ENCODE results near the gene HIVEP3.
"Not testable (repeated sequence)": the region's sequence is repeated elsewhere in the genome, so short reads cannot be mapped to it uniquely, and the experiment has no call there.

The HIVEP3 gene

DNA sequence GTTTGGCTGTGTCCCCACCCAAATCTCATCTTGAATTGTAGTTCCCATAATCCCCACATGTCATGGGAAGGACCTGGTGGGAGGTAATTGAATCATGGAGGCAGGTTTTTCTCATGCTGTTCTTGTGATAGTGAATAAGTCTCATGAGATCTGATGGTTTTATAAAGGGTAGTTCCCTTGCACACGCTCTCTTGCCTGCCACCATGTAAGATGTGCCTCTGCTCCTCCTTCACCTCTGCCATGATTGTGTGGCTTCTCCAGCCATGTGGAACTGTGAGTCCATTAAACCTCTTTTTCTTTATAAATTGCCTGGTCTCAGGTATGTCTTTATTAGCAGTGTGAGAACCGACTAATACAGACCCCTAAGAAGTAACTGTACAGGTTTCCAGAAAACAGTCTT is 2.5 kb upstream of the HIVEP3 start:
- DNase-seq (ENCODE audit: low read depth in 1 of 2, low spot score in 1 of 2) = not testable (repeated sequence)

DNA sequence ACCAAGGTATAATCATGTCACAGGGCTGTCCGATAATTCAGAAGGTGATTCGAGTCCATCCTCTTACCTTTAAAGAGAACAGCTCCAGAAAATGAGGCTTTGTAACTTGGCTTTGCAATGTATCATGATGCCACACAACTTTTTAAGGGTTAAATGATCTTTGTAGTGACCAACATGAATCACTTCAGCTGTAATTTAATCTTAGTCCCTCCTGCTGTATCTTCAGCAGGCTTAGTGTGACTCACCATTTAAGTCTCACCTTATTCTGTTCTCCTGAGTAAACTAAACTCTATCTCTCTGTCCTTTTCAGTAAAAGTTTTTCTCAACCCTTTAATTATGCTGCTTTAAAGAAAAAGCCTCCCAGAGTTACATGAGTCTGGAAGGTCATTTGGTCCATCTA is 1.9 kb upstream of the HIVEP3 start:
- no peak for DNase-seq (ENCODE audit: low read depth in 1 of 2, low spot score in 1 of 2)

DNA sequence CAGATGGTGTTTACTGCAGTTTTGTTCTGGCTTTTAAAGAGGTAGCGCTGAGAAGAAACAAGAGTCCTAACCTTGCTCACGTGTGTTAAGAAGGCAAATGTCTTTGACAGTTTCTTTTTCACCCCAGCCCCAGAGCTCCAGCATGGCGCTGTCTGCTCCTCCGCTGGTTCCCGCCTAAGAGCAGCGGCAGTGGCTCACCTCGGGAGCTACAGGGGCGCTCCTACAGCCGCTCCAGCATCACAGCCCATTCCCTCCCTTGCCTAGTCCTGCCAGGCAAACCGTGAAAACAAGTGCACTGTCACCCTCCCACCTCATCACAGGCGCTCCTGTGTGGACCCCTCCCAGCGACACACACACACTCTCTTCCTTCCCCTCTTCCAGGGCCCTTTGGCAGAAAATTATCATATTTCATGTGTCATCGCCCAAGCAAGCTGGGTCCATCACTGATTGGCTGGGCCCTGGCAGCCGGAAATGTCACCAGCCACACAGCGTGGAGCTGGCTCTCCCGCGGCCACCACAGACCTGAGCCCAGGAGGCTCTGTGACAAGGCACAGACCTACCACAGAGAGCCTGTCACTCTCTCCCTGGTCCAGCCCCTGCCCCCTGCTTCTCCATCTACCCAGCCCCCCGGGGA is 1.2 kb upstream of the HIVEP3 start:
- peak; percentile 53 to 57 for DNase-seq (ENCODE audit: low read depth in 1 of 2, low spot score in 1 of 2)

DNA sequence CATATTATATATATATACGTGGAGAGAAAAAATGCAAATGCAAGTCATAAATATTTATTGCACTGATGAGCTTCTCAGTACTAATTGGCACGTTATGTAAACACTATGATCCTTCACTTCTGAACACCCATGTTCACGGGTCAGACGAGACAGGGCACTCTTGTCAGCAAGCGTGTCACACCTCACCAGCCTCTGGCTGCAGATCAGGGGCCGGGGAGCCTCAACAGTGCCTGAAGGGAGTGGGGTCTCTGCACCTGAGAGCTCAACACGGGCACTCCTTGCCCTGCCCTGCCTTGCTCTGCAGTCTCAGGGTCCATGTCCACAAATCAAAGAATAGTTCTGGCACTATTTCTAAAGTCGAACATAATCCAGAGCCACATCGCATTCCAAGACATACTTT is 409 bp upstream of the HIVEP3 start:
- DNase-seq (ENCODE audit: low read depth in 1 of 2, low spot score in 1 of 2) = no peak

DNA sequence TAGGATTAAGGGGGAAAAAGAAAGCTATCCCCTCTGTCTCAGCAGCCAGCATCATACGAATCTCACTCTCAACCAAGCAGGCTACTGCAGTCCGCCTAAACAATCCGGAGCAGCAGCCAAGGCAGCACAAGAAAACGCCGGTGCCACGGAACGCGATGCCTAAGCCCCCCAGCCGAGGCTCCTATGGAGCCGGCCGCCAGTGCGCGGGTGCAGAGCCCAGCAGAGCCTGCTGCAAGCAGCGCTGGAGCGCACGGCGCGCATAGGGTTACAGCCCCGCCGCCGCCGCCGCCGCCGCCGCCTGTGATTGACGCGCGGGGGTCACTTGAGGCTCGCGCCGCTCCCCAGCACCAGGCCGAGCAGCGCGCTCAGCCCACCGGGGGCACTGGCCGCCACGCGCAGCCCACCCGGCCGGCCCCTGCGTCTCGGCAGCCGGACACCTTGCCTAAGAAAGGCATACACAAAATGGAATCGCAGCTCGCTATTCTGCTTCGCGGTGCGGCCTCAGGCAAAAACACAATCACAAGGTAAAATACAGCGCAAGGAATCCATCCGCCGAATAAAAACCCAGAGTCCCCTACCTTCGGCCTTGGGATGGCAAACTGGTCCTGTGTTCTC is 780 bp downstream of the HIVEP3 start:
- DNase-seq (ENCODE audit: low read depth in 1 of 2, low spot score in 1 of 2) = peak in 1 of 2 donors; percentile 14

DNA sequence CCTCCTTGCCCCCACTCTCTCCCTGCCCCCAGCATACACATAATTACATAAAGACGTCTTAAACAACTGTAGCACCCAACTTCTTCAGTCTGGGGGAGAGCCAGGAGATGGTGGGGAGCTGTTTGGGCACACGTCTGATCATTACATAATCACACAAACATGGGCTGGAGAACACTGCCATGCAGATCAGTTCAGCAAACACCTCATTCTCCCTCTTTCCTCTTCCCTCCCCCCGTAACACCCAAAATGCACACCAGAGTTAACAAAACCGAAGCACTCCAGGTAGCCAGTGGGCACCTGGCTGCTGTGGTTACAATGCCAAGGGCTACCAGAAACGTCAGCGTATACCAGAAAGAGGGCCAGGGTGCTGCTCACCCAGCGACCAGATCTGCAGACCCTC is 1.6 kb downstream of the HIVEP3 start:
- no peak for DNase-seq (ENCODE audit: low read depth in 1 of 2, low spot score in 1 of 2)

DNA sequence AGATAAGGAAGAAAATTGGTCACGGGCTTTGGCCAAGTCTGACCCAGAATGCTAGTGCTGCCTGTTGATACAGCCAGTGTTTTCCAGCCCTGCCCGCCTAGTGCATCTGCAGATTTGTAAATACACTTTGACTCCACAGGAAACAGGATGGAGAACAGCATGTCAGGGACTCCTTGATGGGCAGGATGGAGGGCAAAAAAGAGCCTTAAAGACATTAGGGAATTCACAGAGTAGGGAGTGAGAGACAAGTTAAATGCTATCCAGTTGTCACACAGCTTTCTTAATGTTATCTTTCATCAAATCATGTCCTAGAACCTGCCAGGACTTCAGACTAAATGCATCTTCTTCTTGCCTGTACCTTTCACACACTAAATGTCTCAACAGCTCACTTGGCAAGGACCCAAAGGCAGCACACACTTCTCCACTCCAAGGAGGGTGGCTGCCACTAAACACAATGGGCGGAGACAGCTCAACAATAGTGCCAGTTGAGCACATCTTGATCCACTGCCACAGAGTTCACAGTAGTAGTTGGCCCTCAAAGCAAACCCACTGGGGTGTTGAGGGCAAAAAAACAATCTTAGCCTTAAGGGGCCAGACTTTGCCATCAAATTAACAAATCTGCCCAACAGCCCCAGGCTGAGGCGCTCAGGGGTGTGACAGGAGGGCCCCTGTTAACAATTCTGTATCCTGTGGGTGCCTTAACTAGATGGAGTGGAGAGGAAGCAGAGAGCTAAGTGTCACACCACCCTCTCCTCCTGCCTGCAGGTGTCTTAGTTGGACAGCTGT is 2.7 kb downstream of the HIVEP3 start:
- DNase-seq (ENCODE audit: low read depth in 1 of 2, low spot score in 1 of 2) = no peak

DNA sequence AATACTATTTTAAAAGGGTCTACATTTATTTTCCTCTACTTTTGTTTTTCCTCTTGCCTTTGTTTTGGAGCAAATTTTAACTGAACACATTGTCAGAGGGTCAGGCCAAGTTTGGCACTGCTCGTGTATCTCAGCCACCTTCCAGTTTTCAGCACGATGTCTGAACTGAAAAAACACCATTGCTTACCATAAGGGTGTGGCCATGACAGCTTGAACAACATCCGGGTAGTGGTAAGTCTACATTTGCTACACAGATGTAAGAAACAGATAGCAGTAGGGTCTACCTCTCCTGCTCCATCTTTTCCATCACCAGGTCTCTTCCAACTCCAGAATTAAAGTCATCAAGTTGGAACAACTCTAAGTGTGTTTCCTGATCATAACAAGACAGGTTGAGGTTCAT is 4.2 kb downstream of the HIVEP3 start:
- DNase-seq (ENCODE audit: low read depth in 1 of 2, low spot score in 1 of 2) = no peak

DNA sequence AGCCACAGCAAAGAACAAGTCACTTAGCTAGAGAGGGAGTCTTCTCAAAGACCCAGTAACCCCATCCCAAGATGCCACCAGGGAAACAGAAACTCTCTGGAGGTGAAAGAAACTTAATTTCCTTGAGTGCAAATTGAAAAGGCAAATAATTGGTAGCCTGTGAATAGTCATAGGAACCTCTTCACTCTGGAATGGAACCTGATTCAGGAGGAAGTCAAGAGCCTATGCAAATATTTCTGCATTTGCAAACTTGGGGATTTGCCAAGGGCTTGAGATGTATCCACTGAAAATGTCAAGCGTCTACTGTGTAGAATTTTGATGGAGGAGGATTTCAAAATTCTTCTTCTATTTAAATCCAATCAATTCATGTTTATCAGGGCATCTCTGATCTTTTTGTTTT is 5.7 kb downstream of the HIVEP3 start:
- no peak for DNase-seq (ENCODE audit: low read depth in 1 of 2, low spot score in 1 of 2)

DNA sequence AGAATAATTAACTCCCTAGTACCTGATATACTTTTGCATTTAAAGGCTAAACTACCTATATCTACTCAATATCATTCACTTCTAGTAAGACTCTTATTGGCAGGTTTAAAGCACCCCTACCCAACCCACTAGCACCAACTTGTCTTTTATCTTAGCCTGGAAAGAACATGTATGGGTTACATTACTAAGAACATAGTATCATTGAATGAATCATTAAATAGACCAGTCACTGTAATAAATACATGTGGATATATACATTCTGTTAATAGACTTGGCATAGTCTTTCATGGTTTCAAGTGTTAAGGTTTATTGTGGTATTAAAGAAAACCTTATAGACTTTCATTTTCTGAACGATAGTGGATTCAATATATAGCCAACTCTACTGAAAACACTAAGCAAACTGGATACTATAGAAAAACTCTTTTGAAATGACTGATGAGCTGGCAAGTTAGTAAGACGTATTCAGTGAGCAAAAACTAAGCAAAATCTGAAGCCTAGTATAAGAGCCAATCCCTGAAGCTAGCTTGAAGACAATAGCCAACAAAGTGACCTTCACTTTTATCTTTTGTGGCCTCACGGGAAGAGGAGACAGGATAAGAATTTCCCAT is 10.3 kb downstream of the HIVEP3 start:
- no peak for DNase-seq (ENCODE audit: low read depth in 1 of 2, low spot score in 1 of 2)

DNA sequence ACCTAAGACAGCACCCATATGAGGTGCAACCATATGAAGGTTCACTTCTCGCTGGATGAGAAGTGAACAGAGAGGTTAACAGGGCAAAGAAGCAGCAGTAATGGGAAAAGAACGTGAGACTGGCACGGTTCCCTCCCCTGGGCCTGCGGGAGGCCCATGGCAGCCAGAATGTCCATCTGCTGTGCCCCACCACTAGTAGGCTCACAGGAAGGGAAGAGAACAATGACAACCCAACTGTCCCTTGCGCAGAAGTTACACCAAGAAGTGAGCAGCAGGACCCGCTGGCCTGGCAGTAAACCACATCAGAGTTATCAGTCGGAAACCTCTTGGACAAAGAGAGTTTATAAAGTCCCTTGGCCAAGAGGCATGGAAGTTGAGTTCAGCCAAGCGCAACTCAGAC is 11.3 kb downstream of the HIVEP3 start:
- no peak for DNase-seq (ENCODE audit: low read depth in 1 of 2, low spot score in 1 of 2)

DNA sequence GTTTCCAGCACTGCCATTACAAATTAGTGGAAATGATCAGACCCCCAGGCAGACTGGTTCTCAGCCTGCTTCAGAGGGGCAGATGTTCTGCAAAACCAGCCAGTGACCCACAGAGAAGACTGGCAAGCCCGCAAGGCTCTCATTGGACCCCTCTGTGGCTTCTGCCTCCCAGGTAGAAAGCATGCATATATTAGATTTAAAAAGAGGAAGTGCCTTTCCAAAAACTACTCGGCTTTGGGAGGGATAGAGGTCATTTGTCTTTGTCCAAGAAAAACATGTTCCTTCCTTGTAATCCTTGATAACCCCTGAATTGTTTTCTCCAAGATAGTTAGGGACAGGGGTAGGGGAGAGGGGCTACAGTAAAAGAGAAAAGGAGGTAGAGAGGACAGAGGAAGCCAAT is 11.8 kb downstream of the HIVEP3 start:
- DNase-seq (ENCODE audit: low read depth in 1 of 2, low spot score in 1 of 2) = no peak

DNA sequence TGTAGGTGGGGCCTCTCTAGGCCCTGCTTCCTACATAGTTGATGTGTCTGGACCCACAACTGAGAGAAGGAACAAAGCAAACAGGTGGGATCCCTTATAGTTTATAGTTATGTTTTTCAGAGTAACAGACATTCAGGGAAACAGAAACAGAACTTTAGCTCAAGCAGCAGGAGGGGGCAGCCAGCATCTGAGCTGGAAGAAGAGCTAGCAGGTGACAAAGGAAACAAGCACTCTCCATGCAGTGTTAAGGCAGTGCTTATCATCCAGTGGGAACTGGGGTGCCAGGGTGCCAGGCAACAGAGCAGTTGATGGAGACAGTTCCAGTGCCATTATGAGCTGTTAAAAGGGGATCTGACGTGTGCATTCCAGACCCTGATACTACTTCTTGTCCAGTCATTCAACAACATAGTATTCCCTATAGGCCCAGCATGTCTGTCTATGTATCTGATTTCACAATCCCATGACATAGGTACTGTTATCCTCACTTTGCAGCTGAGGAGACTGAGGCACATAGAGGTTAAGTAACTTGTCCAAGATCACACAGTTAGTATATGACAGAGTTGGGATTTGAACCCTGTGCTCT is 13.5 kb downstream of the HIVEP3 start:
- DNase-seq (ENCODE audit: low read depth in 1 of 2, low spot score in 1 of 2) = no peak

DNA sequence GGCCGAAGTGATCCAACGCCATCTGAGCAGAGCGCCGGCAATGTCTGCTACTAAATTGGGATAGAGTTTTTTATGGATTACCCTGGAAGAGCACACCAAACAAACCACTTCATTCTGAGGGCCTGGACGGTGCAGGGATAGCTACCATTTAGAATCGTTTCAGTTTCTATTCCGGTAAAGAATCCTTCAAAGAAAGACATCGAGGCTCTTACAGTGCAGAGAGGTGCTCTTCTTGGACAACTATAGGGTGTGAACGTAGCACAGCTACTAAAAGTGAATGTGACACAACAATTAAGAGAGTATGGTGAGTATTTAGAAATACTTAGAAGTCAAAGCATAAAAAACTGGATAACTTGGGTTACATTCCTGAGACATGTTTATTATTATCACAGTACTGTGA is 16.1 kb downstream of the HIVEP3 start:
- no peak for DNase-seq (ENCODE audit: low read depth in 1 of 2, low spot score in 1 of 2)

DNA sequence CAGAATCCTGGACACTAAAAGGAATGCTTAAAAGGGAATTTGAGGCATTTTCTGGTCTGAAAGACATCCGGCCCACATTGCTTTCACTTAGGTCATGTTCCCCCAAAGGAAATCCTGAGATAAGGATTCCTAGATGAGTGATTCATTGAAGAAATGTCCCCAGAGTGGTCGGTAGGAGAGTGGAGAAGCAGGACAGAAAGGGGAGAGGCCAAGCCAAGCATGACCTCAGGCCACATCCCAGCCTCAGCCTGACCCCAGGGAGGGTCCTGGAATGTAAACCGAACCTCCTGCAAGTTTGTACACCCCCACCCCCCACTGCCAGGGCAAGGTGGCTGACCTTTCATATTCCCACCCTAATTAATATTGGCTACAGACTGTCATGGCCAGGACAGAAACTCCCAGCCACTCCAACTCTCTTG is 16.6 kb downstream of the HIVEP3 start:
- DNase-seq (ENCODE audit: low read depth in 1 of 2, low spot score in 1 of 2) = no peak

DNA sequence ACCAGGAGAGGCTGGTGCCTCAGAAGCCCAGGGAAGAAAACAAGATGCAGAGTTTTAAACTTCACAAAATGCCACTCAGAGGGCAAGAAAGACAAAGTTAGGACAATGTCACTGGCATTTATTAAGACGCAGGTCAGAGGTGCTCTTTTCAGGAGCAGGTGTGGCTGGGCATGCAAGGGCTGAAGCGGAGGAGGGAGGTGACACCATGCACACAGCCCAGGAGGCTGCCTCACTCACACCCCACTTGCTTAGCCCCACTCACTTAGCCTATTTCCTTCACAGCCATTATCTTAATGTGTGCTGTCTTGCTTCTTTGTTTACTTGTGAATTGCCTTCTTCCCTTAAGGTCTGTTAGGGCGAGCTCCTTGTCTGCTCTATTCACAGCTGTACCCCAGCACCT is 17.2 kb downstream of the HIVEP3 start:
- no peak for DNase-seq (ENCODE audit: low read depth in 1 of 2, low spot score in 1 of 2)

DNA sequence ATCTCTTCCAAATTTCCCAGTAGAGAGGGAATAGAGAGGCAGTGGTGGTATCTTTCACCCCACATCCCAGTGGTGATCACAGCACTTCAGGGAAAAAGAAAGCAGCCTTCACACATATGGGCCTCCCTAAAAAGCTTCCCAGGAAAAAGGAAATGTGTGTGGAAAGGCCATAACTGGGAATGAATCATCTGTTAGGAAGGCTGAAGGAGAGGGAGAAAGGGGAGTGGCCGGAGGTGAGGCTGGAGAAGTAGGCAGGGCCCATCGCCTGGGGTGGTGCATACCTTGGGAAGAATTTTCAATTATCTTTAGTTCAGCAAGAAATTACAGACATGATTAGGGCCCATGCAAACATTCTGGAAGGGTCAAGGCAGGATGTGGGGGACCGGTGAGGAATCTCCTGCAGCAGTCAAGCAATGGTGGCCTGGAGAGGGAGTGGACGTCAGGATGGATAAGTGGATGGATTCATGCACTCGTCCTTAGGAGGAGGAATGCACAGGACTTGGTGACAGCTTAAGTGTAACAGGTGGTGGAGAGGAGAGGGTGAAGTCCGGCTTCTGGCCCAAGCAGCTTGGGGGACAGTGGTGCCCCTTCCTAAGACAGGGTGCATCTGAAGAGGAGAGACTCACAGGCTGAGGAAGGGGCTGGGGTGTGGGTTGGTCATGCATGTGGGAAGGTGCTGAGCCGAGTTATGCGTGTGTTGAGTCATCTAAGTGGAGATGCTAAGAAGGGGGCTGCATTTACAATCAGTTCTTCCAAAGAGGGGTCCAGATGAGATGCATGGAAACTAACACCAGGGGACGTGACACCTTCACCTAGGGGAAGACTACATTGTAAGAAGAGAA is 17.9 kb downstream of the HIVEP3 start:
- no peak for DNase-seq (ENCODE audit: low read depth in 1 of 2, low spot score in 1 of 2)

DNA sequence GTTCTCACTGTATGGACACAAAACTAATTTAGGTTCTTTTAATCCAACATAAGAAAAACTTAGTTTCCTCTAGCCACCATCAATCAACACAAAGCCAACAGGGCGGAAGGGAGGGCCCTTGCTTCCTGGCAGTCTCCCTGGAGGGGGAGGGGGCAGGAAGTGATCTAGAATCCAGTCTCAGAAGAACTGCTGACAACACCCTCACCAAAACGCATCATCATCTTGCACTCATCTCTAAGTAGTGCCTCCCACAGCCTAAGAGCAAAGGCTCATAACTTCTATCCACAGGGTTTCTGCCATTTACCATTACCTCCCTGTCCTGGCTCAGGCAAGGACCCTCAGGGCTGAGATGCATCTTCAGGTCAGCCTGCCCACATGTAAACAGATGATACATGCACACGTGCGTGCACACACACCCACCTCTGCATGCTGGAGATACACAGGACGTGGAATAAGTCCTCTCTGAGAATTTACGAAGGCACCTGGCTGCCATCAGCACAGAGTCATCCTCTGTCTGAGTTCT is 20.5 kb downstream of the HIVEP3 start:
- peak; percentile 22 to 37 for DNase-seq (ENCODE audit: low read depth in 1 of 2, low spot score in 1 of 2)

DNA sequence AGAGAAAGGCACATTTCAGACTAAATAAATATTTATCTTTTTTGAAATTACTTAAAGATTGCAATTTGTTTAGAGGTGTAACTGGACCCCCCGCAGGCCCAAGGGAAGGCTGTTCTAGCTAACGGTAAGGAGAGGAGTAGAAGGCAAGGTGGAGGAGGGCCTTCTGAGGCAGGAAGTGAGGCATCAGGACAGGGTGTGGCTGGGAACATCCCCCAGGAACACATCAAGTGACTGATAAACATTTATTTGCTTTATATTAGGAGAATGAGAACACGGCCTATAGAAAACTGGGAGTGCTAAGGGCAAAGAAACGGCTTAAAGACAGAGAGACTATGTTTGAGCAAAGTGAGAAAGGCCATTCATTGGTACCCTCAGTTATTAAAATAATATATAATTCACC is 23.2 kb downstream of the HIVEP3 start:
- no peak for DNase-seq (ENCODE audit: low read depth in 1 of 2, low spot score in 1 of 2)

DNA sequence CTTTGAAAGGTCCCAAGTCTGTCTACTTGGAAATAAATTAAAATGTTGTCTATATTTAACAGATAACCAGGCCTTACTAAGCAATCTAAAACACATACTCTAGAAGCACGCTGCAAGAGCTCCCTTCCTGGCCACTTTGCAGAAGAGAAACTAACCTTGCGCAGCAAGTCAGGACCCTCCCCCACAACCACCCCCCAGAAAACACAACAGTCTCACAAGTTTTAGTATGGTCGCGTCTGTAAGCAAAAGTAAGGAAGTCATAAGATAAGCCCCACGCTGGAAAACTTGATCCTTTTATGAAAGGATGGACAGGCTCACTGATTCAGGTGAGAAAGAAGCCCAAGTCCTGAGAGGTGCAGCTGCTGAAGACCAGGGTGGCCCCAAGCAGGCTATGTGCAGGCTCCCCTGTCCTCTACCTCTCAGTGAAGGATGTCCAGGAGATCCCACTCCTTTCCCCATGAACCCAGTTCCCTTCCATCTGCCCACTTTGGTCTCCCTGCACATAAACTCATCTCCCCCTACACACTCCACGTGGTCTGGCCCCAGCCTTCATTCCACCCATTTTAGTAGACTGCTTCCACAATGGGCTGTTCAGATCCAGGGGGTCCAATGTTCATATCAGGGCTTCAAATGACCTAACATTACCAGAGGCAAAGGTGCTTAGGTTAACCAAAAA is 23.8 kb downstream of the HIVEP3 start:
- no peak for DNase-seq (ENCODE audit: low read depth in 1 of 2, low spot score in 1 of 2)
